Chondrocyte (in vitro differentiated cells): ENCODE results near the gene RGS9BP. TPM values are rescaled to one million over a fixed set of nuclear protein-coding genes. Genes with fewer than 3 reads are reported as not detected.

Source experiments
- DNase-seq: peaks from one replicate; pipeline ENCODE4 v3.0.0; 2021; ENCODE audit warnings: mixed read lengths, low spot score
- H3K27ac Mint-ChIP-seq: one replicate; pipeline ENCODE4 v1.8.0; 2021; ENCODE audit warnings: mild to moderate bottlenecking, moderate library complexity, mixed read lengths; ENCODE audit not compliant: unreplicated experiment
- H3K27me3 Mint-ChIP-seq: 2 replicates; pipeline ENCODE4 v1.8.0; 2021; ENCODE audit warnings: low read depth, mixed read lengths
- H3K36me3 Mint-ChIP-seq: 2 replicates; pipeline ENCODE4 v1.8.0; 2021; ENCODE audit warnings: low read depth, mixed read lengths
- H3K4me1 Mint-ChIP-seq: 2 replicates; pipeline ENCODE4 v1.8.0; 2021; ENCODE audit warnings: low read depth, mild to moderate bottlenecking, mixed read lengths
- H3K4me3 Mint-ChIP-seq: one replicate; pipeline ENCODE4 v1.8.0; 2021; ENCODE audit warnings: mild to moderate bottlenecking, moderate library complexity, mixed read lengths; ENCODE audit not compliant: unreplicated experiment
- H3K9me3 Mint-ChIP-seq: 2 replicates; pipeline ENCODE4 v1.8.0; 2021; ENCODE audit warnings: low read depth, mixed read lengths
- total RNA-seq: library from RNA; stranded (reverse); gene quantifications from 3 replicates; pipeline ENCODE4 v1.2.1, GENCODE V29; 2021
- TF ChIP-seq, protein P1 (sequence below): fragments of 200-600 bp; sonication (generic); IDR thresholded peaks from 2 replicates; pipeline ENCODE4 v1.5.0; 2021; ENCODE audit warnings: antibody characterized with exemption, mild to moderate bottlenecking, moderate library complexity

The RGS9BP gene
- total RNA-seq, 1 donor from 2014 or later: 0.90 TPM

DNA sequence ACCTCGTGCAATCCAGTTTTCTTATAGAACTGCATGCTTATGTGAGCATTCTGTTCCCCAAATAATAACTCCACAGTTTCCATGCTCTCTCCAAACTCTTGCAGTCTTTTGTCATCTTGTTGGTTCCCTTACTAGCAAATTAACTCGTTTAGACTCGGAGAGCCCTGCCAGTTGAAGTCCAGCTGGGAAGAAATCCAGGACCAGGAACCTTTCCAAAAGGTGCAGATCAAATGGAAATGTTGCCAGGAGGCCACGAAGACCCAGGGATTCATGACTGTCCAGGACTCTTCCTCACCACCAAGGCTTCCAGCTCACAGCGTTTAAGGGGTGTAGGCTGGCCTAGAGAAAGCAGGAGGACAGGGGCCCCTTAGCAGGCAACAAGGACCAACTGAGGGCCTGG, 41.8 kb downstream of the RGS9BP start:
- Mint-ChIP-seq H3K4me3 (no peak overlapping the region), H3K27ac (no peak overlapping the region), H3K27me3 (no peaks in the 10 kb centered on the region), H3K4me1 (no peaks in the 10 kb centered on the region), H3K9me3 (no peaks in the 10 kb centered on the region), H3K36me3 (peaks cover 15% of the 10 kb centered on the region)
- TF ChIP-seq, protein P1, sequence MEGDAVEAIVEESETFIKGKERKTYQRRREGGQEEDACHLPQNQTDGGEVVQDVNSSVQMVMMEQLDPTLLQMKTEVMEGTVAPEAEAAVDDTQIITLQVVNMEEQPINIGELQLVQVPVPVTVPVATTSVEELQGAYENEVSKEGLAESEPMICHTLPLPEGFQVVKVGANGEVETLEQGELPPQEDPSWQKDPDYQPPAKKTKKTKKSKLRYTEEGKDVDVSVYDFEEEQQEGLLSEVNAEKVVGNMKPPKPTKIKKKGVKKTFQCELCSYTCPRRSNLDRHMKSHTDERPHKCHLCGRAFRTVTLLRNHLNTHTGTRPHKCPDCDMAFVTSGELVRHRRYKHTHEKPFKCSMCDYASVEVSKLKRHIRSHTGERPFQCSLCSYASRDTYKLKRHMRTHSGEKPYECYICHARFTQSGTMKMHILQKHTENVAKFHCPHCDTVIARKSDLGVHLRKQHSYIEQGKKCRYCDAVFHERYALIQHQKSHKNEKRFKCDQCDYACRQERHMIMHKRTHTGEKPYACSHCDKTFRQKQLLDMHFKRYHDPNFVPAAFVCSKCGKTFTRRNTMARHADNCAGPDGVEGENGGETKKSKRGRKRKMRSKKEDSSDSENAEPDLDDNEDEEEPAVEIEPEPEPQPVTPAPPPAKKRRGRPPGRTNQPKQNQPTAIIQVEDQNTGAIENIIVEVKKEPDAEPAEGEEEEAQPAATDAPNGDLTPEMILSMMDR: no peak
- no peak for DNase-seq

DNA sequence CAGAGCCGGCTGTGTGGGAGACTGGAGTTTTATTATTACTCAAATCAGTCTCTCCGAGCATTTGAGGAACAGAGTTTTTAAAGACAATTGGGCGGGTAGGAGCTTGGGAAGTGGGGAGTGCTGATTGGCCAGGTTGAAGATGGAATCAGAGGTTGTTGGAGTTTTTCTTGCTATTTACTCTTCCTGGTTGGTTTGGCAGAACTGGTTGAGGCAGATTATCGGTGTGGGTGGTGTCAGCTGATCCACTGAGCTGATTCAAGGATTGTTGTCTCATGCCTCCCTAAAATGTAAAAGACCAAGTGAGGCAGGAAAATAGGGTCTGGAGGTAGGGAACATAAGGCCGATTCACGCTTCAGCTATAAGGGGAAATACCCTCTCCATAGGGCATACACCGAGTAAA, 42.6 kb downstream of the RGS9BP start:
- TF ChIP-seq, protein P1: no peak
- no peak overlapping the region for H3K27ac Mint-ChIP-seq
- no peaks in the 10 kb centered on the region for H3K9me3 Mint-ChIP-seq
- H3K4me1 Mint-ChIP-seq: no peaks in the 10 kb centered on the region
- no peak for DNase-seq
- no peak overlapping the region for H3K4me3 Mint-ChIP-seq
- no peaks in the 10 kb centered on the region for H3K27me3 Mint-ChIP-seq
- peaks cover 11% of the 10 kb centered on the region for H3K36me3 Mint-ChIP-seq

DNA sequence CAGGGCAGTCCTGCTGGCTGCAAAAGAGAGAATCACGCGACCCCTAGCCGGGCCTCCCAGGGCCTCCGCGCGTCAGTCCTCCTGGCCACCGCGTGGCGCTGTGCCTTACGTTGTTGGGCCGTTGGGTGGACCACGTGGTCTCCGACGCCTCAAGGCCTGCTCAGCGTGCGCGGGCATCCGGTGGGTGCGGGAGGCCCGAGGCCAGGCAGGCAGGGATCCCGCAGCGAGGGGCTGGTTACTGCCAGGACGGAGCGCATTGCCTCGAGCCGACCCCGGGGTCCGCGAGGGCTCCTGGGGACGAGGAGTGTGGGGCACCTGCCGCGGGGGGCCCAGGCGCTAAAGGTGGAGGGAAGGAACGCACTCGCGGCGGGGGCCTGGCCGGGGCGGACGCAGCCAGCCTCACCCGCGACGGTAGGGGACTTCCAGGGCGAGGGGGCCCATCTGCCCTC, 44.0 kb downstream of the RGS9BP start, which contains the start of gene TDRD12:
TDRD12 (plus strand) TSS at position 157 of the 449 bp plus-strand sequence. CDS start 306 bp downstream, outside the sequence.
- Mint-ChIP-seq H3K9me3 (no peaks in the 10 kb centered on the region), H3K4me1 (no peaks in the 10 kb centered on the region), H3K27me3 (no peaks in the 10 kb centered on the region), H3K4me3 (no peak within 1 kb of the TSS), H3K36me3 (peaks cover 9% of the 10 kb centered on the region), H3K27ac (no peak within 1 kb of the TSS)
- TF ChIP-seq, protein P1: peak; percentile 12
- peak; percentile 92 for DNase-seq

DNA sequence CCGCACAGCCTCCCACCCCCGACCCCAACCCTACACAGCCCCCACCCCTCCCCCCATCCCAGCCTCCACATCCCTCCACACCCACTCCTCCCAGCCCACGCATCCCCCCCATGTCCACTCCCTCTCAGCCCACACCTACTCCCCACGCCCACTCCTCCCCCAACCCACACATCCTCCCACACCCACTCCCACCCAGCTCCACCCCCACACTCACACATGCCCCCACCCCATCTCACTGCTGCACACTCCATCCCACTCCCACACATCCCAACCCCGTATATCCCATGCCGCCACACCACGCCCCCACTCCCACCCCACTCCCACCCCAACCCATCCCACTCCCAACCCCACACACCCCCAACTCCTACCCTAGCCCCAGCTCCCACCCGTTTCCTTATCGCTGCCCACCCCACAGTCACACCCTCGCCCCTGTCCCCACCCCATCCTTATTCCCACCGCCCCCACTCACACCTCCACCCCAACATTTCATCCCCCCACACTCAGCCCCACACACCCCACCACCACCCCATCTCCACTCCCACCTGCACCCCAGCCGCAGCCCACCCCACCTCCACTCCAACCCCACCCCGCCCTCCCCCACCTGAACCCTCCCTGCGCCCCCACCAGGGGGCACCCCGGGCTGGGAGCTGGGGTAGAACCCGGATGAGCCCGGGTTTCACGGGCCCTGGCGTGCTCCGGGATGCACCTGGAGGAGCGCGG, 44.7 kb downstream of the RGS9BP start:
- DNase-seq: no peak
- TF ChIP-seq, protein P1: no peak
- Mint-ChIP-seq H3K4me1 (no peaks in the 10 kb centered on the region), H3K4me3 (no peak overlapping the region), H3K27ac (no peak overlapping the region), H3K9me3 (peaks cover 2% of the 10 kb centered on the region), H3K27me3 (no peaks in the 10 kb centered on the region), H3K36me3 (peaks cover 4% of the 10 kb centered on the region)

DNA sequence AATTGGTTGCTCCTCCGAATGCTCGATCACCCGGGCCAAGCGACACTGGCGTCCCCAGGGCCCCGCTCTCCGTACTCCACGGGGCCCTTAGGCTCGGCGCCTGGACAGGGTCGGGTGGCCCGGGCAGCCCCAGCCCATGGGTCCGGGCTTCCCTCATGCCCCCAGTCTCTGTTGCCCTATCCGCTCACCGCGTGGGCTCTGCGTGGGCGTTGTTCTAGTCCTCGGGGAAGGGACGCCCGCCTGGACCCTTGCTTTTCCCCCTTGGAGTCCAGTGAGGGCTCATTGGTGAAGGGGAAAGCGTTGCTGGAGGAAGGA, 45.2 kb downstream of the RGS9BP start:
- Mint-ChIP-seq H3K36me3 (peaks cover 3% of the 10 kb centered on the region), H3K9me3 (peaks cover 6% of the 10 kb centered on the region), H3K27me3 (no peaks in the 10 kb centered on the region), H3K4me1 (no peaks in the 10 kb centered on the region), H3K27ac (no peak overlapping the region), H3K4me3 (no peak overlapping the region)
- TF ChIP-seq, protein P1: no peak
- no peak for DNase-seq

Other genes starting within 250 kb of the RGS9BP start
- gene PDCD5, start 94.7 kb upstream of the RGS9BP start, total RNA-seq: 108 to 119 TPM (median 111 TPM) in 3 replicates
- 23.6 to 26.8 TPM (median 23.9 TPM) in 3 replicates for gene ANKRD27, start 668 bp upstream of the RGS9BP start, total RNA-seq
- 8.2 to 11.1 TPM (median 10.0 TPM) in 3 replicates for gene NUDT19, start 16.0 kb downstream of the RGS9BP start, total RNA-seq
- gene TDRD12, start 43.9 kb downstream of the RGS9BP start, total RNA-seq: 0.22 to 0.33 TPM in 2 of 3 replicates, not detected in the other
- gene SLC7A9, start 193.9 kb downstream of the RGS9BP start, total RNA-seq: 0.35 to 0.60 TPM (median 0.41 TPM) in 3 replicates